Activated CD4-positive, alpha-beta T cell treated with anti-CD3 and anti-CD28 coated beads for 48 hours (primary cell): ENCODE measurements around the gene GALNS.

Source experiments
- DNase-seq: peaks from one replicate; pipeline ENCODE4 v3.0.0-alpha.2; 2020

Gene GALNS

GRCh38 chr16:88888461-88889387 is 32.0 kb upstream of the GALNS start:
- no peak for DNase-seq

DNA sequence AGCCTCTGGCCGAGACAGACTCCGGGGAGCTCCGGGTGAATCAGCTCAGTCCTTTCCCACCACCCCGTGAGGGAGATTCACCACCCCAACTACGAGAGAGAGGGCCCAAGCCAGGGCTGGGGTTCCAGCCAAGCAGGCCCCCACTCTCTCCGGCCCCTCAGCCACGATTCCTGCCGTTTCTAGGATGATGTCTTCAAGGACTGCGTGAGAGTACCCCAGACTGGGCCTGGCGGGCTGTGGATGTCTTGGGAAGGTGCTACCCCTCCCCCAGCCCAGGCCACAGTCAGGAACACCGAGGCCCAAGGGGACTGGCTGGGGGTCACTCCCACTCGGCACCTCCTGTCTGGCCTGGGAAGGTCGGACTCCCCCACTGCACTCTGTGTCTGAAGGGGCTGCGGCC is 31.3 kb upstream of the GALNS start:
- no peak for DNase-seq

DNA sequence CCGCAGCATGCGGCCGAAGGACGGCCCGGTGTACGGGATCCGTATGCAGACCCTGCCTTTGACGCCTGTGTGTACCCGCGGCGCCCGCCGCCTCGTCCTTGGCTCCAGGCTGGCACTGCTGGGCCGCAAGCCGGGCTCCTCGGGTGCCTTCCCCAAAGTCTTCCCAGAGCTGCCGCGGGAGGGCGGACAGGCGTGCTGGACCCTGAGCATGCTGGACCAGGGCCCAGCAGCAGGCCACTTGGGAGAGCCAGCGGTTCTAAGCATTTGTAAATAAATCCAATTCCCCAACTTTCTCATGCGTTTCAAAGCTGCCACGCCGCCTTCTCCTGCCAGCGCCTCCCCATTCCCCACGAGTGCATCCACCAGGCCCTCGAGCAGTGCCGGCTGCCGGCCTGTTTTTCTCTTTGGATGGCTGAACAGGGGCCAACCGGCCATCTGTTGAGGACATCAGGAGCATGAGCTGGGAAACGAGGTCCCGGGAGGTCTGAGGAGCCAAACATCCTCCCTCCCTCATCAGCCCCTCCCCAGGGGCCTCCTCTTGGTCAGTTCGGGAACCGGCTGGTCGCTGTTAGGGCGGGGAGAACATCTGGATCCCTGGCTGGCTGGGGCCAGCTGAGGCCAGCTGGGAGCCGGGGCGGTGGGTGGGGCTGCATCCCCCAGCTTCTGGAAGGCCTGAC is 30.2 kb upstream of the GALNS start:
- no peak for DNase-seq

GRCh38 chr16:88886420-88886844 is 29.7 kb upstream of the GALNS start:
- no peak for DNase-seq

GRCh38 chr16:88885693-88886280 is 29.0 kb upstream of the GALNS start:
- DNase-seq, result no peak

DNA sequence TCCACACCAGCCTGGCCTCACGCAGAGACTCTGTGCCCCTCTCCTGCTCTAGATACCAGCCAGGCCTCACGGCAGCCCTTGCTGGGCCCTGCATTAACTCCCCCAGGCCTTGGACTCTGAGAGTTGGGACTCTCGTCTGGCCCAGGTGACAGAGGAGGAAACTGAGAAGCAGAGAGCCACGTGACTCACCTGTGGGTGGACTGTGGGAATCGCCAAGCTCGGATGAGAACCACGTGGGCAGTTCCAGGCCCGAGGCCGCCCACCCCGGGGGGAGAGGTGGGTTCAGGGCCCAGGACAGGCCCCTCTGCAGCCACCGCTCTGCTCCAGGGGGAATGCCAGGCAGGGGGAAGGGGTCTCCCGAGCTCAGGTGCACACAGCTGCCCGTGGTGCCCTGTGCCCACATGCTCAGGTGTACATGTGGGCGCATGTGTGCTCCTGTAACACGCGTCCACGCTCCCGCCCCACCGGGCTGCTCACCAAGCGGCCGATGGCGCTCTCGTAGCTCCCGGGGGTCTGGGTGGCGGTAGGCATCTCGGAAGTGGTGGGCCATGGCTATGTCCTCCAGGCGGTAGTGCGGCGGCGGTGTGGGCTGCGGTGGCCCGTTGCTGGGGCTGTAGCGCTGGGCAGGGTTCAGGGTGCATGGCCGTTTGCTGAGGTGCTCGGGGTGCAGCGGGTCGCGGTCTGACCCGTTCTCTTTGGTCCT is 28.0 kb upstream of the GALNS start:
- no peak for DNase-seq

DNA sequence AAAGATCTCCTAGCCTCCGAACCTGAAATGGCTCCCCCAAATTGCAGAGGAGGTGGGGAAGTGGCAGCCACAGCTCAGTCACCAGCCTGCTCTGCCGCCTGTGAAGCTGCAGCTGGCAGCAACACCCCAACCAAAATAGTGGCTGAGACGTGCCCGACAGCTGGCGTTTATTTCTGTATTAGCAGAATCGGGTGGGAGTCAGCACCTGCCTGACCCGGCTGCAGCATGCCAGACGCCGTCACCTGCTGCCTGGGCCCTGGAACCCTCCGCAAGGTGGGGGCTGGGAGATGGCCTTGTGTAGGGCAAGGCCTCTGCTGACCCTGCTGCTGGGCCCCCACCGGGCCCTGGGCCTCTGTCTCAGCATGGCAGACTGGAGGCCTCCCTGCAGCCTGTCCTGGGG is 27.2 kb upstream of the GALNS start:
- DNase-seq, result no peak

GRCh38 chr16:88883117-88883895 is 26.6 kb upstream of the GALNS start:
- DNase-seq, result no peak

DNA sequence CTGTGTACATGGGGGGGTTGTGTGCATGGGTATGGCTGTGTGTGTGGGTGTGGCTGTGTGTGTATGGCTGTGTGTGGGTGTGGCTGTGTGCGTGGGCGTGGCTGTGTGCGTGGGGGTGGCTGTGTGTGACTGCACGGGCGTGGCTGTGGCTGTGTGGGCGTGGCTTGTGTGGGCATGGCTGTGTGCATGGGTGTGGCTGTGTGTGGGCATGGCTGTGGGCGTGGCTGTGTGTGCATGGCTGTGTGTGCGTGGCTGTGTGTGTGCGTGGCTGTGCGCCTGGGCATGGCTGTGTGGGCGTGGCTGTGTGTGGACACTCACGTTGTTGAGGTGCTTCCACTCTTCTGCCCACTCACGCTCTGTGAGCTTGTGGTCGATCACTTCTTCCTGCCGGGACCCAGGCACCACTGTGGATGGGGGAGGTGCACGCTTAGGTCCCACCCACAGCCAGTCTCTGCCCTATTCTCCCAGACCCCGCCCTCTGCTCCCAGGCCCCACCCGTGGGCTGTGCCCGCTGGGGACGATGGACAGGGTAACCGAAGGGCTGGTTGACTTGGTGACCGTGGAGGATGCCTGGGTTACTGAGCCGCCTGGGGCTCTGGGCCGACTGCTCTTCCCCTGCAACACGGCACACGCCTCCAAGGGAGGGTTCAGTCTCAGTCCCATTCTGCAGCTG is 25.7 kb upstream of the GALNS start:
- no peak for DNase-seq

DNA sequence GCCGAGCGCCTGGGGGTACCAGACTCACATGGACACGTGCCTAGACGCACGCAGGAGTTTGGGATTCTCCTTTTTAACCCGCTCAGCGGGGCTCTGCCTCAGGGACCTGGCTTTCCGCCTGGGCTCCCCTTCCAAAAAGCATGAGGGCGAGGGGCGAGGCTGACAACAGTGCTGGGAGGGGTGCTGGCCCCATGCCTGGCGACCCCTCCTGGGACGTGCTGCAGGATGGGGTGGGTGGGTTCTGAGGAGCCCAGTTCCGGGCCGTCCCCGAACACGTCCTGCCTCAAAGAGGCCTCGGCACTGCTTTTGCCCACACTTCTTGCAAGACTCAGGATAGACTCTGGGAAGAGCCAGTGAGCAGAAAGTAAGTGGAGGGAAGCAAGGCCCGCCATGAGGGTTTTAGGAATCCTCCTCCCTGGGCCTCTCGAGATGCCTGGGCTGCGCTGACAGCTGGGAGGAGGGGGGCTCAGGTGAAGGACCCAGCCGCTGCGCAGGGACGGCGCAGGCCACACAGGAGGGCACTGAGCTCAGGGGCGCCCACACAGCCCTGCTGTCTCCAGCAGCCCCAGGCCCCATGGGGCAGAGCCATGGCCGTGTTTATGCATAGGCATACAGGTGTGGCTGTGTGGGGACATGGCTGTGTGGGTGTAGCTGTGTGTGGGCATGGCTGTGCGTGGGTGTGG is 25.1 kb upstream of the GALNS start:
- DNase-seq, result no peak

- no peak for DNase-seq
Observed at GRCh38 chr16:88881007-88881615, 24.4 kb upstream of the GALNS start.

DNA sequence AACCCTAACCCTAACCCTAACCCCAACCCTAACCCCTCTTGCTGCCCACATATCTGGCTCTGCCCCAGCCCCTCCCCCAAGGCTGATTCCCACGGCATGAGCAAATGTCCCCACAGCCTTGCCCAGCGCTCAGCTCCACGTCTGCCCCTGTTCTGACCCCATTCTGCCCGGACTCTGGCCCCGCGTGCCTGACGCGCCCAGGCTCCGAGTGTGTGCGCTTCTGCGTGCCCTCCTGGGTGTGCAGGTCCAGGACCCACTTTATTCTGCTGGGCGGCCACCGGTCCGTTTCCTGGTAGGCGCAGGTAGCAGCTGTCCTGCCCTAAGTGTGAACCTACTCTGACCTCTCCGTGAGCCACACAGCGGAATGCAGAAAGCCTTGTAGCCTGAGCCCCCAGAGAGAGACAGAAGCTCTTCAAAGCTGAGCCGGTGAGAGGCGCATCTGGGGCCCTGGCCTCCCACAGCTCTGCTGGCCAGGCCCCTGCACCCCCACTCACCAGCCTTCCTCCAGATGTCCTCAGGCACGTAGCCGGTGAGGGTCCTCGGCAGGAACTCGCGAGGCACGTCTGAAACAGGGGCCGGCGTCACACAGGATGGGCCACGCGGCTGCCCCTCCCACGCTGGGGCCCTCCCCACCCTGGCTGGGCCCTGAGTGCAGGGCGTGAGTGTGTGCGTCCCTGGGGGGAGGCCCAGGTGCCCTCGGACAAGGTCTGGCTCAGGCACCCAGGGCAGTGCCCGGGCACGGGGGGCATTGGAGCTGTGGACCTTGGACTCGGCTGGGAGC is 23.7 kb upstream of the GALNS start:
- DNase-seq, result no peak

DNA sequence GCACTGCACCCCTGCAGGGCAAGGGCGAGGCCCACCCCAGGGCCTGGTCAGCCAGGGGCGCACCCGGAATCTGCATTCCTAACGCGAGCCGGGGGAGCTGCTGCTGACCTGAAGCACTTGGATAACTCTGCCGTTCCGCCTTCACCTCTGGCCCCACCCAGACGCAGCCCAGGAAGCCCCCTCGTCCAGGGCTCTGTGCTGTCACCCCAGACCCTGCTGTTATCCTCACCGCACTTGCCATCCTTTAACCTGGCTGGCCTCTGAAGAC is 23.0 kb upstream of the GALNS start:
- no peak for DNase-seq

GRCh38 chr16:88878967-88879787 is 22.4 kb upstream of the GALNS start:
- DNase-seq, result no peak

GRCh38 chr16:88878356-88878755 is 21.6 kb upstream of the GALNS start:
- no peak for DNase-seq

DNA sequence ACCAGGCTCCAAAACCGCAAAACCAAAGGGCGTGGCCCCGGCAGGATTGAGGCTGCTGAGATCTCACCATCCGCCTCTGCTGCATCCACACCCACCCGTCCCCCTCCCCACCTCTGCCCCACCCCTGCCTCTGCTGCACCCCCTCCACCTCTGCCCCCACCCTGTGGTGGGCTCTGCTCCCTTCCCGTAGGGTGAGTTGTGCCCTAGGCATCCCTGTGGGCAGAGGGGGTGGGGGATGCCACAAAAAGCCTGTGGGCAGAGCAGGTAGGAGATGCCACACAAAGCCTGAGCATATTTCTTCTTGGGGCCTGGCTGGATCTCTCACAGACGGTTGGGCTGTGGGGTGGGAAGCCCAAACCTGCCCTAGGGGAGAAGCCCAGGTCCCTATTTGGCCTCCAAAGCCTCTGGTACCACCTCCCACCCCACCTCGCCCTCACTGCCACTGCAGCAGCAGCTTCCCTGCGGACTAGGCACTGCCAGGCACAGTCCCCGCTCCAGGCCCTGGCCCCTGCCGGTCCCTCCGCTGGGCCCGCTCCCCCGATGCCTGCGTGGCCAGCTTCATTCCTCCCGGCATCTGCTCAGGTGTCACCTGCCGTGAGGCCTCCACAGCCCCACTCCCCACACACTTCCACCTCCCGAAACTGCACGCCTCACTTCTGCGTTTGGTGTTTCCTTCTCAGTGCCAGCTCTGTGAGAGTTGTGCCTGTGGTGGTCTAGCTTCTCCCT is 21.0 kb upstream of the GALNS start:
- DNase-seq, result no peak

GRCh38 chr16:88876942-88877526 is 20.3 kb upstream of the GALNS start:
- no peak for DNase-seq

DNA sequence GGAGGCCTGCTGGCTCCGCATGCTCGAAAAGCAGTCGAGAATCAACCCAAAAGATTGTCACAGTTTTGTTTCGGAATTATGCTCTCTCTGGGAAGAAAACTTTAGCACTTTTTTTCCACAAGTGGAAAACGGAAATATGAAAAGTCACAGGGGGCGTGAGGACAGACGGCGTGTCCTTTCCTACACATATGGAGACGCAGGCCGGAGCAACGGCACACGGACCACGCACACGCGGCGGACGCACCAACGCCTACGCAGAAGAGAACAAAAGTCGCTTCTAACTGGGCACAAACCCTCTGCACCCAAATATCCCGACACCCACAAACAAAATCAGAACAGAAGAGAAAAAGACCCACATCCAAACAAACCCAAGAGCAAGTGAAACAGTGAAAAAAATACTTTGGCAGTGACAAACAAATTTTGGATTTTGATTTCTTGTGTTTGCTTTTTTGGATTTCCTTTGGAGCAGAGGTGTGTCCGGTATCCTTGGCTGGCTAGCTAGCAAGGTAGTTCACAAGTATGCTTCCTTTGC is 19.0 kb upstream of the GALNS start:
- no peak for DNase-seq
